ENCODE results near the gene SLC18A2. TPM values are rescaled to one million over a fixed set of nuclear protein-coding genes. Genes with fewer than 3 reads are reported as not detected.
"Not testable (repeated sequence)": the region's sequence is repeated elsewhere in the genome, so short reads cannot be mapped to it uniquely, and the experiment has no call there.

SLC18A2 gene
- total RNA-seq, 1 experiment from 2014 or later = not detected

DNA sequence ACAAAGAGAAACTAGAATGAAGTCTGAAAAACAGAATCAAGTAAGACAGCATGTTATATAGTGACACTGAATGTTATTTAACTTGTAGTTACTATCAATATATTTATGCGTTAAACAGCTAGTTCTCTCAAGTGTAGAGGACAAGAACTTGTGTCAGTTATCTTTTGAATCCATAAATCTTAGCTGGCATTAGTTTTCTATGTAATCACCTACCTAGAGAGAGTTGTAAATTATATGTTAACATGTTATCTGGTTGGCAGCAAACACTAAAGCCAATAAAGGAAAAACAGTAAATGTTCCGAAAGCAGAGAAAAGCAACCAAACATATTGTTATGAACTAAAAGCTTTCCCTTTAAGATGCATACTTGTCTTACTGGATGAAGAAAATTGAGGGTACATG is 36.8 kb downstream of the SLC18A2 start:
- intact Hi-C loops (cut with micrococcal nuclease; ENCODE audit: unreplicated experiment) (no loop called here), in situ Hi-C loops (cut with HindIII; ENCODE audit: low pct_unique_long_range_greater_than_20kb, low sequenced_read_pairs) (no loop called here)
- CTCF ChIA-PET = no interaction called here
- TF ChIP-seq, protein P1, sequence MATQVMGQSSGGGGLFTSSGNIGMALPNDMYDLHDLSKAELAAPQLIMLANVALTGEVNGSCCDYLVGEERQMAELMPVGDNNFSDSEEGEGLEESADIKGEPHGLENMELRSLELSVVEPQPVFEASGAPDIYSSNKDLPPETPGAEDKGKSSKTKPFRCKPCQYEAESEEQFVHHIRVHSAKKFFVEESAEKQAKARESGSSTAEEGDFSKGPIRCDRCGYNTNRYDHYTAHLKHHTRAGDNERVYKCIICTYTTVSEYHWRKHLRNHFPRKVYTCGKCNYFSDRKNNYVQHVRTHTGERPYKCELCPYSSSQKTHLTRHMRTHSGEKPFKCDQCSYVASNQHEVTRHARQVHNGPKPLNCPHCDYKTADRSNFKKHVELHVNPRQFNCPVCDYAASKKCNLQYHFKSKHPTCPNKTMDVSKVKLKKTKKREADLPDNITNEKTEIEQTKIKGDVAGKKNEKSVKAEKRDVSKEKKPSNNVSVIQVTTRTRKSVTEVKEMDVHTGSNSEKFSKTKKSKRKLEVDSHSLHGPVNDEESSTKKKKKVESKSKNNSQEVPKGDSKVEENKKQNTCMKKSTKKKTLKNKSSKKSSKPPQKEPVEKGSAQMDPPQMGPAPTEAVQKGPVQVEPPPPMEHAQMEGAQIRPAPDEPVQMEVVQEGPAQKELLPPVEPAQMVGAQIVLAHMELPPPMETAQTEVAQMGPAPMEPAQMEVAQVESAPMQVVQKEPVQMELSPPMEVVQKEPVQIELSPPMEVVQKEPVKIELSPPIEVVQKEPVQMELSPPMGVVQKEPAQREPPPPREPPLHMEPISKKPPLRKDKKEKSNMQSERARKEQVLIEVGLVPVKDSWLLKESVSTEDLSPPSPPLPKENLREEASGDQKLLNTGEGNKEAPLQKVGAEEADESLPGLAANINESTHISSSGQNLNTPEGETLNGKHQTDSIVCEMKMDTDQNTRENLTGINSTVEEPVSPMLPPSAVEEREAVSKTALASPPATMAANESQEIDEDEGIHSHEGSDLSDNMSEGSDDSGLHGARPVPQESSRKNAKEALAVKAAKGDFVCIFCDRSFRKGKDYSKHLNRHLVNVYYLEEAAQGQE (IDR thresholded peaks at IDR 0.05; ENCODE audit: insufficient read depth in 1 of 2, low read depth in 2 of 2, low read length in 1 of 2) = no peak
- TF ChIP-seq TCF7L2 (IDR thresholded peaks at IDR 0.05; ENCODE audit: low read depth, low read length) (no peak), POLR2AphosphoS5 (IDR thresholded peaks at IDR 0.05; ENCODE audit: low read depth, low read length) (no peak)
- TF ChIP-seq, protein P2, sequence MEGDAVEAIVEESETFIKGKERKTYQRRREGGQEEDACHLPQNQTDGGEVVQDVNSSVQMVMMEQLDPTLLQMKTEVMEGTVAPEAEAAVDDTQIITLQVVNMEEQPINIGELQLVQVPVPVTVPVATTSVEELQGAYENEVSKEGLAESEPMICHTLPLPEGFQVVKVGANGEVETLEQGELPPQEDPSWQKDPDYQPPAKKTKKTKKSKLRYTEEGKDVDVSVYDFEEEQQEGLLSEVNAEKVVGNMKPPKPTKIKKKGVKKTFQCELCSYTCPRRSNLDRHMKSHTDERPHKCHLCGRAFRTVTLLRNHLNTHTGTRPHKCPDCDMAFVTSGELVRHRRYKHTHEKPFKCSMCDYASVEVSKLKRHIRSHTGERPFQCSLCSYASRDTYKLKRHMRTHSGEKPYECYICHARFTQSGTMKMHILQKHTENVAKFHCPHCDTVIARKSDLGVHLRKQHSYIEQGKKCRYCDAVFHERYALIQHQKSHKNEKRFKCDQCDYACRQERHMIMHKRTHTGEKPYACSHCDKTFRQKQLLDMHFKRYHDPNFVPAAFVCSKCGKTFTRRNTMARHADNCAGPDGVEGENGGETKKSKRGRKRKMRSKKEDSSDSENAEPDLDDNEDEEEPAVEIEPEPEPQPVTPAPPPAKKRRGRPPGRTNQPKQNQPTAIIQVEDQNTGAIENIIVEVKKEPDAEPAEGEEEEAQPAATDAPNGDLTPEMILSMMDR (IDR thresholded peaks at IDR 0.05) = no peak
- BruUV-seq (replicated peaks) = no TSS peak
- H3K9me3 ChIP-seq (ENCODE audit: control insufficient read depth, insufficient read depth, low read depth, low read length) = no peaks in the 10 kb centered on the region
- POLR2A ChIA-PET = no interaction called here
- no peak overlapping the region for H3K27ac ChIP-seq (ENCODE audit: low read length)
- no peaks in the 10 kb centered on the region for H3K4me1 ChIP-seq (ENCODE audit: control insufficient read depth, insufficient read depth, low read length)
- DNase-seq (ENCODE audit: low read depth, low spot score) (no peak), ATAC-seq (no peak)
- H3K4me3 ChIP-seq (ENCODE audit: low read depth in 2 of 2, low read length in 2 of 2) = no peak overlapping the region
- no peaks in the 10 kb centered on the region for H3K27me3 ChIP-seq (ENCODE audit: control insufficient read depth, insufficient read depth, low read length)
- no peaks in the 10 kb centered on the region; the same call in 1 of the 2 replicates for H3K36me3 ChIP-seq (ENCODE audit: control insufficient read depth, insufficient read depth, low read length)

DNA sequence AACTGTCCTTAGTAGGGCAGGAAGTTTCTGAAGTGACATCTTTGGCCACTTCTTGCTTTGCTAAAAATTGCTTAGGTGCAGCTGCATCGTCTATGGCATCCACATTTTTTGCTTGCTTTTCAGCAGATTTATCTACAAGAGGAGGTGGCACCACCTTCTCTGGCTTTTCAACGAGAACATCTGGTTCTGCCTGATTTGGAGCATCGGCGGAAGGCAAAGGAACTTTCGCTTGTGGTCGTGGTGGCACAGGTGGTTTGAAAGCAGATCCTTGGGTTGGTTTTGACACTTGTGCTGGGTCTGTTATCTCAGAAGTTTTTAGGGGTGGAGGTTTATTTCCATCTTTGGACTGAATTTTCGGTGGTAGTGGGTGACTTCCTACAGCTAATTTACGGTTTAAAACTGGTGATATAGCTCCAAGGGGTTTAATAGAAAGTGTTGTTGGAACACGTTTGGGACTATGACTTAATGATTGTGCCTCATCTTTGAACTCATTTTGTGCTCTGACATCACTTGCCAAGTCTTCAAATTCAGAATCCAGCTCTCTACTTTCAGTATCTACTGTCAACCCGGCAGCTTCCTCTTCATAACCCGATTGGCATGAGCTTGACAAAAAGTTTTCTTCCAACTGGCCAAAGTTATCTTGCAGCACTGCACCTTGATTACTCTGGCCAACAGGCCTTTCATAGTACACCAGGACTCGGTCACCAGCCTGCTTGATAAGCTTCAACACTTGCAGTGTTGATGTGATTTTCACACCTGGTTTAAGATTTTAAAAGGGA is 44.0 kb downstream of the SLC18A2 start:
- Histone ChIP-seq H3K4me3 (ENCODE audit: low read depth in 2 of 2, low read length in 2 of 2) (no peak overlapping the region), H3K9me3 (ENCODE audit: control insufficient read depth, insufficient read depth, low read depth, low read length) (no peaks in the 10 kb centered on the region), H3K27me3 (ENCODE audit: control insufficient read depth, insufficient read depth, low read length) (no peaks in the 10 kb centered on the region), H3K27ac (ENCODE audit: low read length) (no peak overlapping the region), H3K36me3 (ENCODE audit: control insufficient read depth, insufficient read depth, low read length) (peaks cover 9% of the 10 kb centered on the region), H3K4me1 (ENCODE audit: control insufficient read depth, insufficient read depth, low read length) (no peaks in the 10 kb centered on the region)
- no TSS peak for BruUV-seq (replicated peaks)
- in situ Hi-C loops (cut with HindIII; ENCODE audit: low pct_unique_long_range_greater_than_20kb, low sequenced_read_pairs) = no loop called here
- DNase-seq (ENCODE audit: low read depth, low spot score) (no peak), ATAC-seq (no peak)
- CTCF ChIA-PET = no interaction called here
- intact Hi-C loops (cut with micrococcal nuclease; ENCODE audit: unreplicated experiment) = no loop called here
- POLR2A ChIA-PET = no interaction called here
- no peak for TF ChIP-seq SIN3A (IDR thresholded peaks at IDR 0.05; ENCODE audit: borderline replicate concordance, insufficient read depth, low read depth, low read length)
- no peak for TF ChIP-seq TCF7L2 (IDR thresholded peaks at IDR 0.05; ENCODE audit: low read depth, low read length)
- TF ChIP-seq, protein P1 (IDR thresholded peaks at IDR 0.05; ENCODE audit: insufficient read depth in 1 of 2, low read depth in 2 of 2, low read length in 1 of 2) = no peak
- no peak for TF ChIP-seq POLR2AphosphoS5 (IDR thresholded peaks at IDR 0.05; ENCODE audit: low read depth, low read length)
- TF ChIP-seq, protein P2 (IDR thresholded peaks at IDR 0.05) = no peak

DNA sequence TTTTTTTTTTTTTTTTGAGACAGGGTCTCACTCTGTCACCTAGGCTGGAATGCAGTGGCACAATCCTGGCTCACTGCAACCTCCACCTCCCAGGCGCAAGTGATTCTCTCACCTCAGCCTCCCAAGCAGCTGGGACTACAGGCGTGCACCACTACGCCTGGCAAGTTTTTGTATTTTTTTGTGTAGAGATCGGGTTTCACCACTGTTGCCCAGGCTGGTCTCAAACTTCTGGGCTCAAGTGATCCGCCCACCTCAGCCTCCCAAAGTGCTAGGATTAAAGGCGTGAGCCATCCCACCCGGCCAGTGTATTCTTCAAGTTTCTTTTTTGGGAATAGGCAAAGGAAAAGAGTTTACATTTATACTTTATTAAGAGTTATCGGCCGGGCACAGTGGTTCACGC is 50.0 kb downstream of the SLC18A2 start:
- ATAC-seq; intact Hi-C loops (cut with micrococcal nuclease; ENCODE audit: unreplicated experiment); in situ Hi-C loops (cut with HindIII; ENCODE audit: low pct_unique_long_range_greater_than_20kb, low sequenced_read_pairs); H3K27ac ChIP-seq (ENCODE audit: low read length); H3K4me3 ChIP-seq (ENCODE audit: low read depth in 2 of 2, low read length in 2 of 2); H3K4me1 ChIP-seq (ENCODE audit: control insufficient read depth, insufficient read depth, low read length); H3K27me3 ChIP-seq (ENCODE audit: control insufficient read depth, insufficient read depth, low read length); CTCF ChIA-PET; H3K36me3 ChIP-seq (ENCODE audit: control insufficient read depth, insufficient read depth, low read length); H3K9me3 ChIP-seq (ENCODE audit: control insufficient read depth, insufficient read depth, low read depth, low read length); POLR2A ChIA-PET; BruUV-seq (replicated peaks); DNase-seq (ENCODE audit: low read depth, low spot score): not testable (repeated sequence)
